Measurements from ENCODE around the gene PRSS38. TPM values are rescaled to one million over a fixed set of nuclear protein-coding genes. Genes with fewer than 3 reads are reported as not detected.
A peak's percentile ranks its signal among the peaks of the same experiment; 100 is the strongest.

Gene PRSS38
- total RNA-seq, 2 experiments from 2014 or later, result not detected

DNA sequence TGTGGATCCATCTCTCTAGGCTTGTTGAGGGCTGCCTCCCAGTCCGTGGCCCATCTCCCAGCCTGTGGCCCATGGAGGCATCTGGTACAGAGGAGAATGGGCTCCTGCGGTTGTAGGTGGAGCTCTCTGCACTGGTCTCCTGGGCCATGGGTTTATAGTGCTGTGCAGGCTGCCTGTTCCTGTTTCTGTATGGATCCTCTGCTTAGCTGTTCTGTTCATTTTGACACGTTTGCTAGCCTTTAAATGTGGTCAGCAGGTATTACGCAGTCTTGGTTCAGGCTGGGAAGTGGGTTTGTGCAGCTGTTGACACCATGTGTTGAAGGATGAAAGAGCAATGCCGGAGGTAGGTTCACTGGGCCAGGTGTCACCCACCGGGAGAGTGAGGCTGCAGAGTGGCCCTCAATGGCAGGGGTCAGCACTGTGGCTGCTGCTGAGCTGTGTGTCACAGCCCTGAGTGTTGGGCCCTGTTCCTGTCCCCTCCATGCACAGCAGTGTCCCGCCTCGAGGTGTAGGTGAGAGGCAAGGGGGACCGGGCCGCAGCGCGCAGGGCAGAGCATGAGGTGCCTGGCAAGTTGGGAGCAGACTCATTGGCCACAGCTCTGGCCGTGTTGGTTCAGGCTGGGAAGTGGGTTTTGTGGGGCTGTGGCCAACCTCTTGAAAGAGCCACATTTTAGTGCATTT lies 41.3 kb upstream of the PRSS38 start:
- POLR2A ChIA-PET, result interaction anchor here (0.9 to 1.2 kb wide), 3 partner anchors 8 to 96 kb away, joined by 3 to 8 read pairs (median 5); no protein-coding TSS in a partner anchor

DNA sequence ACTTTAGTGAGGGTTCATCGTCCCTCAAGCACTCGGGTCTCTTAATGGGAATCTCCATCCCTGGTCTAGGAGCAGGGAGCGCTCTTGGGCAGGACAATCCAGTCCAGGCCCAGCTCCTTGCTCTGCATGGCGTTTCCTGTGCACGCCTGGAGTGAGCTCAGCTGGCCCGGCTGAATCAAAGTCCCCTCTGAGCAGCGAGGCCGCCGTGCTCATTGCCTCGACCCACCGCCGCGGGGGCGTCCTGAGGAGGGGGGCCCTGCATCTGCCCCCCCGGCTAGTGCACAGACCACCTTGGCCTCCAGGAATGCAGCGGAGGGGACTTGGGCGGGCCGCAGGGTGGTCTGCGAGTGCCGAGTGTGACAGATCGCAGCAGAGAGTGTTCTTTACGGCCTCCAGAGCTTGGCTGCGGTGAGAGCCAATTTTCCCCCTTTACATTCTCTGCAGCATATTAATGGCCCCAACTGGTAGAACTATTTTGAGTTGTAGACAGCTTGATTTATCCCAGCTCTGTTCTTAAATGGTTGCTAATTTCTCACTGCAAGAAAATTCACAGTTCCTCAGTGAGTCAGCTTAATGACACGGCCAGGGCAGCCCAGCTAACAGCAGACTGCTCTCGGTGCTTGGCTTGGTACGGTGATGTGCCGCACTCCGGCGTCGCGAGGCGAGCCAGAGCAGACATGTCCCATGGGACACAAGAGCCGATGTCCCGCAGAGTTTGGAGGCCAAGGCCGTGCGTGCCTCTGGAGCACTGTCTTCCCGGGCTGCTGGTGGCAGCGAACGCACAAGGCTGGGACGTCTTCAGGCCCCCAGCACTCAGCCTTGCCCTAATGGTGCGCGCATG lies 40.4 kb upstream of the PRSS38 start:
- Histone ChIP-seq H3K27me3 (ENCODE audit: control insufficient read depth in 1 of 2, insufficient read depth in 2 of 2, low read length in 2 of 2) (no peaks in the 10 kb centered on the region), H3K36me3 (ENCODE audit: insufficient read depth, low read length) (peaks cover 31% of the 10 kb centered on the region), H3K4me3 (ENCODE audit: low read length) (no peak overlapping the region), H3K27ac (ENCODE audit: low read depth in 1 of 2, low read length in 2 of 2) (no peak overlapping the region), H3K4me1 (ENCODE audit: insufficient read depth, low read length) (peaks cover 20% of the 10 kb centered on the region), H3K9me3 (ENCODE audit: control insufficient read depth in 1 of 2, insufficient read depth in 1 of 2, low read length in 2 of 2) (no peaks in the 10 kb centered on the region)
- peak in 1 of 14 experiments; percentile 8 for DNase-seq
- no peak overlapping the region for H3K27ac Mint-ChIP-seq
- TF ChIP-seq, protein P1, sequence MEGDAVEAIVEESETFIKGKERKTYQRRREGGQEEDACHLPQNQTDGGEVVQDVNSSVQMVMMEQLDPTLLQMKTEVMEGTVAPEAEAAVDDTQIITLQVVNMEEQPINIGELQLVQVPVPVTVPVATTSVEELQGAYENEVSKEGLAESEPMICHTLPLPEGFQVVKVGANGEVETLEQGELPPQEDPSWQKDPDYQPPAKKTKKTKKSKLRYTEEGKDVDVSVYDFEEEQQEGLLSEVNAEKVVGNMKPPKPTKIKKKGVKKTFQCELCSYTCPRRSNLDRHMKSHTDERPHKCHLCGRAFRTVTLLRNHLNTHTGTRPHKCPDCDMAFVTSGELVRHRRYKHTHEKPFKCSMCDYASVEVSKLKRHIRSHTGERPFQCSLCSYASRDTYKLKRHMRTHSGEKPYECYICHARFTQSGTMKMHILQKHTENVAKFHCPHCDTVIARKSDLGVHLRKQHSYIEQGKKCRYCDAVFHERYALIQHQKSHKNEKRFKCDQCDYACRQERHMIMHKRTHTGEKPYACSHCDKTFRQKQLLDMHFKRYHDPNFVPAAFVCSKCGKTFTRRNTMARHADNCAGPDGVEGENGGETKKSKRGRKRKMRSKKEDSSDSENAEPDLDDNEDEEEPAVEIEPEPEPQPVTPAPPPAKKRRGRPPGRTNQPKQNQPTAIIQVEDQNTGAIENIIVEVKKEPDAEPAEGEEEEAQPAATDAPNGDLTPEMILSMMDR (IDR thresholded peaks at IDR 0.05), result no peak
- peaks cover 28% of the 10 kb centered on the region for H3K36me3 Mint-ChIP-seq (ENCODE audit: low read depth)
- H3K27me3 Mint-ChIP-seq, result no peaks in the 10 kb centered on the region
- no peak overlapping the region for H3K4me3 Mint-ChIP-seq
- no peak for ATAC-seq (ENCODE audit: poor library complexity)
- ChIA-PET CTCF (interaction anchor here (1.7 kb wide), 1 partner anchor 9 kb away, joined by 3 read pairs; no protein-coding TSS in a partner anchor), POLR2A (interaction anchor here (1.0 to 1.4 kb wide), 2 partner anchors 13 to 96 kb away, joined by 3 read pairs; no protein-coding TSS in a partner anchor)
- intact Hi-C loops (cut with DNase I, micrococcal nuclease), result no loop called here
- H3K9me3 Mint-ChIP-seq, result no peaks in the 10 kb centered on the region
- peaks cover 23% of the 10 kb centered on the region for H3K4me1 Mint-ChIP-seq (ENCODE audit: low read depth)

More for the DNA sequence above, 41.3 kb upstream of the PRSS38 start:
- TF ChIP-seq, protein P1 (IDR thresholded peaks at IDR 0.05), result no peak
- H3K4me3 ChIP-seq (ENCODE audit: low read length), result no peak overlapping the region
- no peaks in the 10 kb centered on the region for H3K9me3 ChIP-seq (ENCODE audit: control insufficient read depth in 1 of 2, insufficient read depth in 1 of 2, low read length in 2 of 2)
- Mint-ChIP-seq H3K36me3 (ENCODE audit: low read depth) (peaks cover 28% of the 10 kb centered on the region), H3K27ac (peak overlapping the region; percentile 82), H3K9me3 (no peaks in the 10 kb centered on the region), H3K4me1 (ENCODE audit: low read depth) (peaks cover 23% of the 10 kb centered on the region), H3K4me3 (peak overlapping the region; percentile 26), H3K27me3 (no peaks in the 10 kb centered on the region)
- CTCF ChIA-PET, result interaction anchor here (1.0 to 1.7 kb wide), 2 partner anchors 8 to 10 kb away, joined by 3 to 4 read pairs; no protein-coding TSS in a partner anchor
- peak in 5 of 14 experiments; percentile 17 to 78 (median 63) for DNase-seq
- no peaks in the 10 kb centered on the region for H3K27me3 ChIP-seq (ENCODE audit: control insufficient read depth in 1 of 2, insufficient read depth in 2 of 2, low read length in 2 of 2)
- peaks cover 20% of the 10 kb centered on the region for H3K4me1 ChIP-seq (ENCODE audit: insufficient read depth, low read length)
- intact Hi-C loops (cut with DNase I, micrococcal nuclease), result no loop called here
- H3K36me3 ChIP-seq (ENCODE audit: insufficient read depth, low read length), result peaks cover 31% of the 10 kb centered on the region
- no peak overlapping the region for H3K27ac ChIP-seq (ENCODE audit: low read depth in 1 of 2, low read length in 2 of 2)
- peak; percentile 93 for ATAC-seq (ENCODE audit: poor library complexity)

DNA sequence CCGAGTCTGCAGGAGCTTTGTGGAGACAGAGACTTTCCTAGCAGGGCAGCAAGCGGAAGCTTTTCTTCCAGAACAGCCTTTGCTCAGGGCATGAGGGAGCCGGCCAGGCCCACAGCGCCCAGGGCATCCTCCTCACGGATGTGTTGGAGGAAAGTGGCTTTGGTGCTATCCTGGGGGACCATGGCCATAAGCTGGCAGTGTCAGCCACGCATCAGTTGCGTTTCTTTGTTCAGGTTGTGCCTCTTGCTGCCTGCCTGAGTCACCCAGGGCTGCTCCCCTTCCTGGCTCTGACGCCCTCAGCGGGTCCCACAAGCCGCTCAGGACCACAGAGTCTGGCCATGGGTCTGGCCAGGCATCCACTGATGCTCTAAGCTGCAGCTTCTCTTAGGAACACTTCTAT lies 39.6 kb upstream of the PRSS38 start:
- H3K27ac Mint-ChIP-seq, result no peak overlapping the region
- CTCF ChIA-PET, result interaction anchor here (1.2 to 1.7 kb wide), 2 partner anchors 10 to 13 kb away, joined by 3 read pairs; no protein-coding TSS in a partner anchor
- POLR2A ChIA-PET, result interaction anchor here (1.4 kb wide), 1 partner anchor 12 kb away, joined by 3 read pairs; no protein-coding TSS in a partner anchor

More for the DNA sequence above, 39.6 kb upstream of the PRSS38 start:
- no peaks in the 10 kb centered on the region for H3K27me3 Mint-ChIP-seq
- Histone ChIP-seq H3K9me3 (ENCODE audit: control insufficient read depth in 1 of 2, insufficient read depth in 1 of 2, low read length in 2 of 2) (no peaks in the 10 kb centered on the region), H3K36me3 (ENCODE audit: insufficient read depth, low read length) (peaks cover 28% of the 10 kb centered on the region), H3K4me3 (ENCODE audit: low read length) (no peak overlapping the region), H3K27ac (ENCODE audit: low read depth in 1 of 2, low read length in 2 of 2) (no peak overlapping the region), H3K4me1 (ENCODE audit: insufficient read depth, low read length) (peaks cover 20% of the 10 kb centered on the region), H3K27me3 (ENCODE audit: control insufficient read depth in 1 of 2, insufficient read depth in 2 of 2, low read length in 2 of 2) (no peaks in the 10 kb centered on the region)
- H3K36me3 Mint-ChIP-seq (ENCODE audit: low read depth), result peaks cover 23% of the 10 kb centered on the region
- H3K4me3 Mint-ChIP-seq, result no peak overlapping the region
- no peaks in the 10 kb centered on the region for H3K9me3 Mint-ChIP-seq
- peak in 1 of 14 experiments; percentile 2 for DNase-seq
- intact Hi-C loops (cut with DNase I, micrococcal nuclease), result no loop called here
- ATAC-seq (ENCODE audit: poor library complexity), result no peak
- H3K4me1 Mint-ChIP-seq (ENCODE audit: low read depth), result peaks cover 23% of the 10 kb centered on the region
- TF ChIP-seq, protein P1 (IDR thresholded peaks at IDR 0.05), result no peak

Data from CD4-positive, alpha-beta T cell (primary cell).